Endometrial microvascular endothelial cells (primary cell): ENCODE measurements around the gene KRTAP5-11. TPM values are rescaled to one million over a fixed set of nuclear protein-coding genes. Genes with fewer than 3 reads are reported as not detected.
"Not testable (repeated sequence)": the region's sequence is repeated elsewhere in the genome, so short reads cannot be mapped to it uniquely, and the experiment has no call there.

Source experiments
- in situ Hi-C: cut with HindIII; loops from 2 replicates; pipeline ENCODE4 v1.10.0; 2017; ENCODE audit warnings: low sequenced_read_pairs, low pct_unique_long_range_greater_than_20kb; ENCODE audit errors: inconsistent ontology term
- total RNA-seq: library from RNA; depleted of rRNA; stranded (reverse); fragments of >200 nt; gene quantifications from one replicate; pipeline ENCODE4 v1.2.3, GENCODE V29; 2015; ENCODE audit errors: inconsistent ontology term

The KRTAP5-11 gene
- total RNA-seq, 1 donor from 2014 or later = not detected

DNA sequence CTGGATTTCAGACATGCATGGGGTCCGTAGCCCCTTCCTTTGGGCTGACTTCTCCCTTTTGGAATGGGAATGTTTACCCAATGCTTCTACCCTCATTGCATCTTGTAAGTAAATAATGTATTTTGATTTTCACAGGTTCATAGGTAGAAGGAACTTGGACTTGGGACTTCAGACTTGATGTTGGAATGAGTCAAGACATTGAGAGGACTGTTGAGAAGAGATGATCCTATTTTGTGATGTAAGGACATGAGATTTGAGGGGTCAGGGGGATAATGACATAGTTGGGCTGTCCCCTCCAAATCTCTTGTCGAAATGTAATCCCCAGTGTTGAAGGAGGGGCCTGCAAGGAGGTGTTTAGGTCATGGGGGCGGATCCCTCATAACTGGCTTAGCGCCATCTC lies 18.2 kb downstream of the KRTAP5-11 start:
- in situ Hi-C loops = no loop called here

DNA sequence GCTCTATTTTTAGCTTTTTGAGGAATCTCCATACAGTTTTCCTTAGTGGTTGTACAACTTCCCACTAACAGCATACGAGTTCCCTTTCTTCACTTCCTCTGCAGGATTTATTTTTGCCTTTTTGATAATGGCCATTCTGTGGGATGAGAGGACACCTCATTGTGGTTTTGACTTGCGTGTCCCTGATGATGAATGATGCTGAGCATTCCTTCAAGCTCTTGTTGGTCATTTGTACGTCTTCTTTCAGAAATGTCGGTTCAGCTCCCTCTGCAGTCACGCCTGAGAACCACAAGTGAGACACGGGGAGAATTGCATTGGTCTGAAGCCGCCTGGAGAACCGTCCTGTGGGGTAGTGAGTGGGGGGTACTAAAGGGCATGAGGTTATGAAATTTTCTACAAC lies 19.3 kb downstream of the KRTAP5-11 start:
- in situ Hi-C loops = no loop called here

DNA sequence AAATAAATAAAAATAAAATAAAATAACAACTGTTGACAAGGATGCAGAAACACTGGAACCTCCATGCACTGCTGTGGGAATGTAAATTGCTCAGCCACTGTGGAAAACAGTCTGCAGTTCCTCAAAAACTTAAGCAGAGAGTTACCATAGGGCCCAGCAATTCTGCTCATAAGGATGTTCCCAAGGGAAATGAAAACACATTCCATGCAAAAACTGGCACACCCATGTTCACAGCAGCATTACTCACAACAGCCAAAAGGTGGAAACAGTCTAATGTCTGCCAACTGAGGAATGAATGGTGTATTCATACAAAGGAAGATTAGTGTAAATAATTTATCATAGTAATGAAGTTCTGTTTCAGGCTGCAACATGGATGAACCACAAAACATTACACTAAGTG lies 20.6 kb downstream of the KRTAP5-11 start:
- in situ Hi-C loops = no loop called here

DNA sequence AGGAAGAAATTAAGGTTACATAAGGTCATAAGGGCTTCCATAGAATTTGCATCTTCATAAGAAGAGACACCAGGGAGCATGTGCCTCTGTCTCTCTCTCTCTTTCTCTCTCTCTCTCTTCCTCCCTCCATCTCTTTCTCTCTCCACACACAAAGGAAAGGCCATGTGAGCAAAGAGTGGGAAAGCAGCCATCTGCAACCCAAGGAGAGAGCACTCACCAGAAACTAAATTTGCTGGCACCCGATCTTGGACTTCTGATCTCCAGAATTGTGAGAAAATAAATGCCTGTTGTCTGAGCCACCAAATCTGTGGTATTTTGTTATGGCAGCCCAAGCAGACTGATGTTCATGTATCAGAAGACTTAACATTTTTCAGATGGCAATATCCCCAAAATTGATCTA lies 23.7 kb downstream of the KRTAP5-11 start:
- in situ Hi-C loops = no loop called here

DNA sequence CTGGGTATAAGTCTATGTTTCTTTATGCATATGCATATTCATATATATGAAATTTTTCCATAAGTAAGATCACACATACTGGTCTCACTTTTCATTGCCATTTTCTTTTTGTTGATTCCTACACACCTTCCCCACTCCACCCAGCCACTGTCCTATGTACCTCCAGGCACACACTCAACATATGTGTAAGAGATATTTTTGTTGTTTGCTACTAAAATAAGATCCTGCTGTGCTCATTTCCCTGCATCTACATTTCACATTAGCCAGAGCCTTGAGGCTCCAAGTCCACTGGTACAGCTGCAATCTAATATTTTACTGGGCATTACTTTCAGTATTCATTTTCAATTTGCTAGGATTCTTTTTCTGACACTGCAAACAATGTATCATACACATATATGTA lies 25.4 kb downstream of the KRTAP5-11 start:
- in situ Hi-C loops = no loop called here

DNA sequence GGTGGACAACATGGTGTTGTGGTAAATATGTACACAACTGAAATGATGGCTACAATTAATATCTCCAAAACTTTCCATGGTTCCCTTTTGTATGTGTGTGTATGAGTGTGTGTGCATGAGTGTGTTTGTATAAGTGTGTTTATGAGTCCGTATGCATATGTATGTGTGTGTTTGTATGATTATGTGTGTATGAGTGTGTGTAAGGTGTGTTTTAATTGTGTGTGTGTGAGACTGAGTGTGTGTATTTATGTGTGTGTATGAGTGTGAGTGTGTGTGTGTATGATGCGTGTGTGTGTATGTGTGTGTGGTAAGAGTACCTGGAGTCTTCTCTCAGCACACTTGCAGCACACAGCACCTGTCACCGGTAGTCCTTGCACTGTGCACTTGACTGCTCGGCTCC lies 26.7 kb downstream of the KRTAP5-11 start:
- in situ Hi-C loops = no loop called here

DNA sequence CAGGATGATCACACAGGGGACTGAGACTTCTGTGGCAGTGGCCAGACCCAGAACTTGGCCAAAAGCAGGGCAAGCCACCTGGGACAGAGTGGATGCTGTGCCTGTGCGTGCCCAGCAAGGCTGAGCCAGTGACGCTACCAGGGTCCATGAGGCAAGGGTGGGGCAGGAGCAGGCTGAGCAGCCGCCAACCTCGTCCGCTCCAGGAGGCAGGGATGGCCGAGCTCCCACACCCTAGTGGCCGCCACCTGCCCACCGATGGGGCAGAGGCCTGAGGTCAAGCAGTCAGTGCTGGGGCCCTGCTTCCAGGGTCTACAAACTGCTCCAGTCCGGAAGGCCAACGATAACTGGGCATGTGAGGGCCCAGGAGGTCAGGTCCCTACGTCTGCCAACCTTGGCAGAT lies 27.2 kb downstream of the KRTAP5-11 start:
- in situ Hi-C loops = no loop called here

DNA sequence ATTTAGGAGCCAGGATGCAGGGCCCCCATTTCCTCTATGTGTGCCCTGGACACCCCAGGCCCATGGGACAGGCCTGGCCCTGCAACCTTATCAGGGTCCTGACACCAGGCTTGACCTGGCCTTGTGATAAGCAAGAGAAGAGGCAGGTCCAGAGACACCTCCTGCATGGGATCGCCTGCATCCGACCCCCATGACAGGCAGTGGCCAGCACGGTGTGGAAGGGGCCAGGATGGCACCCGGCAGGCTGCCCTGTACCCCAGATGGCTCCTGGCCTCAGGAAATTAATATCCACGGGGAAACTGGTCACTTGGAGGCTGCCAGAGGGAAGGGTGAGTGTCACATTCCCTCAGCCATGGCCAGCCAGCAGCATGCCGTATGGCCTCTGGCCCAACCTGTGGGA lies 27.7 kb downstream of the KRTAP5-11 start:
- in situ Hi-C loops = no loop called here

DNA sequence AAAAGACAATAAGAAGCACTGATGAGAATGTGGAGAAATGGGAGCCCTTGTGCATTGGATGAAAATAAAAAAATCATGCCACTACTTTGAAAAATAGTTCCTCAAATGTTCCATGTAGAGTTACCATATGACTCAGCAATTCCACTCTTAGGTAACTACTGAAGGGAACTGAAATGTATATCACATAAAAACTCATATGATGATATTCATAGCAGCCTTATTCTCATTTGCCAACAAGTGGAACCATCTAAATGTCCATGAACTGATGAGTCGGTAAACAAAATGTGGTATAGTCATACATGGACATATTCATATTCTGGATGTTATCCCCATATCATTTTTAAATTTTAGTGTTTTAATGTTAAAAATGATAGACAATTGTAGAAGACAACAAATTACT lies 31.0 kb downstream of the KRTAP5-11 start:
- in situ Hi-C loops = no loop called here

DNA sequence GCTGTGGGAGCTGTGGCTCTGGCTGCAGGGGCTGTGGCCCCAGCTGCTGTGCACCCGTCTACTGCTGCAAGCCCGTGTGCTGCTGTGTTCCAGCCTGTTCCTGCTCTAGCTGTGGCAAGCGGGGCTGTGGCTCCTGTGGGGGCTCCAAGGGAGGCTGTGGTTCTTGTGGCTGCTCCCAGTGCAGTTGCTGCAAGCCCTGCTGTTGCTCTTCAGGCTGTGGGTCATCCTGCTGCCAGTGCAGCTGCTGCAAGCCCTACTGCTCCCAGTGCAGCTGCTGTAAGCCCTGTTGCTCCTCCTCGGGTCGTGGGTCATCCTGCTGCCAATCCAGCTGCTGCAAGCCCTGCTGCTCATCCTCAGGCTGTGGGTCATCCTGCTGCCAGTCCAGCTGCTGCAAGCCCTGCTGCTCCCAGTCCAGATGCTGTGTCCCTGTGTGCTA lies 33.9 kb downstream of the KRTAP5-11 start:
- in situ Hi-C loops = no loop called here

DNA sequence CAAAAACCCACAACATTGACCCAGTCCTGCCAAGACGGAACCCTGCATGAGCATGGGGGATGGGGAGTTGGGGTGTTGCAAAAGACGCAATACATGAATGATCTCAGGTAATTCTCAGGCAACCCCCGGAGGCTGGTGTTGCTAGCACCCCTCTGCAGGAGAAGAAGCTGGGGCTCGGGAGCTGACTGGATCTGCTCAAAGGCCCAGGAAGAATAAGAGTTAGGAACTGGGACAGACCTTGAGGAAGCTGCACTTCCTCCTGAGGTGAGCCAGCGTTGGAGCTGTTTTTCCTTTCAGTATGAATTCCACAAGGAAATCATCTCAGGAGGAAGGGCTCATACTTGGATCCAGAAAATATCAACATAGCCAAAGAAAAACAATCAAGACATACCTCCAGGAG lies 34.6 kb downstream of the KRTAP5-11 start, which contains the start of gene KRTAP5-9:
Gene KRTAP5-9 (plus strand): TSS at position 301 of the 400 bp plus-strand sequence. CDS start 238 bp downstream, outside the sequence.
- in situ Hi-C loops = no loop called here

DNA sequence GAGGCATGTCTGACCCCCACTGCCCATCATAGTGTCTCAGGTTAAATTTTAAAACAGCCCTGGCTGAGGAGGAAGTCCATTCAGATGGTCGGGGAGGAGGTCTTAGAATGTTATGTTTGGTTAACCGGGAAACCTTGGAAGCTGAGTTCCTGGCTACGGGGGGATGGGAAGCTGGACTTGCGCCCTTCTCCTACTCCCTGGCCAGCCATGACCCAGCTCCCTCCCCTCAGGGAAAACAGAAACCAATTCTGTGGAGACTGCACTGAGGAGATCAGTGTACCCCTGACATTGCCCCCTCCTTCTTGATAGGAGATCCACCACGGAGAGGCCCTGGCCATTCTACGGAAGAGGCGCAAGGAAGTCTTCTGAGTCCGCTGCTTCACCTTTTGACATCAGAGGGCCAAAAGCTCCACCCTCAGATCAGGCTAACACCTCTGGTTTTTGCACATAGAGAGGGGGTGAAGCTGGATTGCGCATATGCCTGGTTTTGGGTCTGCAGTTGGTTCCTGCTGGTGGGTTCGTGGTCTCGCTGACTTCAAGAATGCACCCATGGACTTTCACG lies 37.2 kb downstream of the KRTAP5-11 start:
- in situ Hi-C loops = no loop called here

DNA sequence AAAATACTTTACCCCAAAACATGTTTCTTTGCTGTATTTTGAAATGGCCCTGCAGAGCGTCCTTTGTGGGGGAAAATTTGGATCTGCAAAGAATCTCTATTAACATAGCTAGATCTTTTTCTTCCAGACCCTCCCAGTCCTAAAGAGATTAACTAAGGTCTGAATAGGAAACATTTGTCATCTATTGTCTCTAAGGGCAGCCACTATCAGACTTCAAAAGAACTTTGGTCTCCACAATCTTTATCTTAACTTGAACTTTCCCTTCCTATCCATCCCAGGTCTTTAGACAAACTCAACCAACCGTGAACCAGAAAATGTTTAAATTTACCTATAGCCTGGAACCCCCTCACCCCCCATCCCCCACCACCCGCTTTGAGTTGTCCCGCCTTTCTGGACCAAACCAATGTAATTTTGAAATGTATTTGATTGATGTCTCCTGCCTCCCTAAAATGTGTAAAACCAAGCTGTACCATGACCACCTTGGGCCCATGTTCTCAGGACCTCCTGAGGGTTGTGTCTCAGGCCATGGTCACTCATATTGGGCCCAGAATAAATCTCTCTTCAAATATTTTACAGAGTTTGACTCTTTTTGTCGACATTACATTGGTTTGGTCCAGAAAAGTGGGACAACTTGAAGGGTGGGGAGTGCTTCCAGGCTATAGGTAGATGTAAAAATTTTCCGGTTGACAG lies 38.0 kb downstream of the KRTAP5-11 start:
- in situ Hi-C loops = no loop called here

DNA sequence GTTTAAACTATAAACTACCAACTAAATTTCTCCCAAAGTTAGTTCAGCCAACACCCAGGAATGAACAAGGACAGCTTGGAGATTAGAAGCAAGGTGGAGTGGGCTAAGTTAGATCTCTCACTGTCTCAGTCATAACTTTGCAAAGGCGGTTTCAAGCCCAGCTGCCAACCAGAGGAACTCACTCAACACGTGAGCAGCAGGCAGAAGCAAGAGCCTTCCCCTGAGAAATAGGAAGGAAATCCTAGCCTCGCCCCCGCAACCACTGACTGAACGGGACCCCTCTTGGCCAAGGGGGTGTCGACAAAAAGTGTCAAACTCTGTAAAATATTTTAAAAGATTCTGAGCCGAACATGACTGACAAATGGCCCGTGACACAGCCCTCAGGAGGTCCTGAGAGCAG lies 38.8 kb downstream of the KRTAP5-11 start:
- in situ Hi-C loops = no loop called here

DNA sequence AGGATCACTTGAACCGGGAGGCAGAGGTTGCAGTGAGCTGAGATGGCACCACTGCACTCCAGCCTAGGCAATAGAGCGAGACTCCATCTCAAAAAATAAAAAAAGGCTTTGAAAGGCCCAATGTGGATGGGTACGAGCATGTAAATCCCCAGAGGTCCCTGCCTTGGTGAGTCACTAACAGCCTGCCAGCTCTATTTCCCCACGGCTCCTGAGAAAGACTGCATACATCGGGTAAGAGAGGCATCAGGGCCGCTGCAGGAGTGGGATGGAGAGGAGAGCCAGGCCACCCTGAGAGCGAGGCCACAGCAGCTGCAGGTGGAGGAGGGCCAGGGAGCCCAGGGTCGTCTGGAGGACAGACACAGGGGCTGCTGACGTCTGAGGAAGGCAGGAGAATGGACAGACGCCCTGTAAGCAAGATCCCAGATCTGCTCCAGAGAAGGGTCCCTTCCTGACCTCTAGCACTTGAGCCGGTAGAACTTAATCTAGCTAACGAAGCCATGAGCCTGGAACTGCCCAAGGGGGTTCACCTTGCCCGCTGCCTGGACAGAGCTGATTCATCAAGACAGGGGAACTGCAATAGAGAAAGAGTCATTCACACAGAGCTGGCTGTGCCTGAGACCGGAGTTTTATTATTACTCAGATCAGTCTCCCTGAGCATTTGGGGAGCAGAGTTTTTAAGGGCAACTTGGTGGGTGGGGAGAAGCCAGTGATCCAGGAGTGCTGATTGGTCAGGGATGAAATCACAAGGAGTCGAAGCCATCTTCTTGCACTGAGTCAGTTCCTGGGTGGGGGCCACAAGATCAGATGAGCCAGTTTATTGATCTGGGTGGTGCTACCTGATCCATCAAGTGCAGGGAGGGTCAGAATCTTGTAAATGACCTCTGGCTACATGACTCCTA lies 39.5 kb downstream of the KRTAP5-11 start:
- in situ Hi-C loops = no loop called here

DNA sequence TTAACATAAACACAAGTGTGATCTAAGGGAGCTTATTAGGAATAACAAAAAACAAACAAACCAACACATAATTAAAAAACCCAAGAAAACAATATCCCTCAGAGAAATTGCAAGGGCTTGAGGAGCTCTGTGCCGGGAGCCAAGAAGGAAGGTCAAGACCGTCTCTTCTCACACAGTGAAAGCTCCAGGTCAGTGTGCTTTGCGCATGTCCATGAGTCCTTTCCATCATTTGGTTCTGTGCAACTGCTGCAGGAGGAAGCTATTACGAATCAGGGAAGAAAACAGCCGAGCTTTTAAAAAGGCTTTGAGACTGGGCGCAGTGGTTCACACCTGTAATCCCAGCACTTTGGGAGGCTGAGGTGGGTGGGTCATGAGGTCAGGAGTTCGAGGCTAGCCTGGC lies 40.3 kb downstream of the KRTAP5-11 start:
- in situ Hi-C loops = no loop called here

DNA sequence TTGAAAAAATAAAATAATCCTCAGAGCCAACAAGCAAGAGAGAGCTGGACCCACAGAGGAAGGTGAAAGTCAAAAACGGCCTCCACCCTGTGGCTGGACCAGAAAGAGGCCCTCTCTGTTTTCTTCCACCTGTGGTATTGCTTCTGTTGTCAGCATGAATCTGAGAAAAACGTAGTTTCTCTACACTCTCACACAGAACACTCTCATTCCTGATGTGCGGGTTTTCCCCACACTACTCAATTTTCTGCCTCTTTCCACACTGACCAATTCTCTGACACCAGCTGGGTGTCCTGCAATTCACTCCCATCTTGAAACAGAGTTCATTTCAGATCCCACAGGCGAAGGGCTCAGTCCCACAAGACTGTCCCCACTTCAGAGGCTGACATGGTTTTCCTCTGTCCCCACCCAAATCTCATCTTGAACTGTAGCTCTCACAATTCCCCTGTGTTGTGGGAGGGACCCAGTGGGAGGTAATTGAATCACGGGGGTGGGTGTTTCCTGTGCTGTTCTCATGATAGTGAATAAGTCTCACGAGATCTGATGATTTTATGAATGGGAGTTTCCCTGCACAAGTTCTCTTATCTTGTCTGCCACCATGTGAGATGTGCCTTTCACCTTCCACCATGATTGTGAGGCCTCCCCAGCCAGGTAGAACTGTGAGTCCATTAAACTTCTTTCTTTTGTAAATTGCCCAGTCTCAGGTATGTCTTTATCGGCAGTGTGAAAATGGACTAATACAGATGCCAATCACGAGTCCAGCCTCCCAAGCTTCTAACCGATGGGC lies 42.0 kb downstream of the KRTAP5-11 start:
- in situ Hi-C loops = not testable (repeated sequence)

DNA sequence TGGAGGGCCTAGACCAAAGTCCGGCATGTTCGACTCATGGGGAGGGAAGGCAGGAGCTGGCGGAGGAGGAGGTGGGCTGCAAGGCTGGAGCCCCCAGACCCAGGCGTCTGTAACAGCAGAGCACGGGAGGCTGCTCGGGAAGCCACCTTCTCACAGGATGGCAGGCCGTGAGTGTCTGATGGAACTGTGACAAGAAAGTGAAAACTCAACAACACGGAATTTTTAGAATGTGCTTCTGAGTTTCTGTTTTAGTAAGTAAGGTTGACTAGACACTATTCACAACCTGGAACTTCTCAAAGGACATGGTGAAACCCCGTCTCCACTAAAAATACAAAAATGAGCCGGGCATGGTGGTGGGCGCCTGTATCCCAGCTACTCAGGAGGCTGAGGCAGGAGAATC lies 42.7 kb downstream of the KRTAP5-11 start:
- in situ Hi-C loops = not testable (repeated sequence)

DNA sequence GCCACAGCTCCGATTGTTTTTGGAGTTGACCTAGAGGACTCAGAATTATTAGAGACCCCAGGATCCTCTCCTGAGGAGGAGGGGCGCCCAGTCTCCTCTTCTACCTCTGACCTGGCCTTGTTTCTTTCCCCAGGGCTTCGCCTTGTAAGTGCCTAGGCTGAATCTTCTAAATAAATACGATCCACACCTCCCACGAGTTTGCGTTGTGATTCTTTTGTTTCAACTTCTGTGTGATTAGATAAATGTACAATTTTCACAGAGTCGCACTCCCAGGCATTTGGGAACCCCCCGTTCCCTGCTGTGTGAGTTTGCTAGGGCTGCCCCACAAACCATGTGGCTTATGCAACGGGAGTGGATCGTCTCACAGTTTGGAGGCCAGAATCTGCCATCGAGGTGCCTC lies 43.7 kb downstream of the KRTAP5-11 start:
- in situ Hi-C loops = no loop called here
